SK-N-MC (cell line): Measurements from ENCODE around the gene SMIM33.
"Not testable (repeated sequence)": the region's sequence is repeated elsewhere in the genome, so short reads cannot be mapped to it uniquely, and the experiment has no call there.

Experiments
- DNase-seq: peaks from one replicate; pipeline ENCODE4 v3.0.0-alpha.2; 2011; ENCODE audit warnings: low read depth, low spot score
- H3K27ac ChIP-seq: fragments of 200-600 bp; sonication (generic); 2 replicates; pipeline ENCODE4 v1.5.1; 2016; ENCODE audit warnings: mixed run types
- H3K36me3 ChIP-seq: fragments of 200-600 bp; sonication (generic); 2 replicates; pipeline ENCODE4 v1.6.1; 2017; ENCODE audit warnings: antibody characterized with exemption, low read length, mixed read lengths; ENCODE audit not compliant: insufficient read depth
- H3K4me3 ChIP-seq: fragments of 200-600 bp; sonication (generic); 2 replicates; pipeline ENCODE4 v1.5.1; 2016
- H3K9ac ChIP-seq: fragments of 200-600 bp; sonication (generic); 2 replicates; pipeline ENCODE4 v1.8.0; 2017; ENCODE audit warnings: mixed run types, mixed read lengths; ENCODE audit not compliant: insufficient read length
- H3K9me3 ChIP-seq: fragments of 200-600 bp; sonication (generic); 2 replicates; pipeline ENCODE4 v1.6.1; 2017; ENCODE audit warnings: low read depth, mild to moderate bottlenecking, antibody characterized with exemption, low read length, moderate library complexity, mixed read lengths
- EZH2 ChIP-seq: fragments of 200-600 bp; sonication (generic); IDR thresholded peaks from one replicate; pipeline ENCODE4 v1.6.1; 2017; ENCODE audit warnings: antibody characterized with exemption
- FOXP2 ChIP-seq: optimal IDR thresholded peaks from 2 replicates; pipeline ENCODE3; 2011; ENCODE audit warnings: mild to moderate bottlenecking, moderate library complexity; ENCODE audit not compliant: insufficient read depth; ENCODE audit errors: extremely low read length, control extremely low read depth
- POLR2AphosphoS5 ChIP-seq: IDR thresholded peaks from 2 replicates; pipeline ENCODE4 v1.6.1; 2012; ENCODE audit warnings: mild to moderate bottlenecking, low read depth, low read length, borderline replicate concordance

SMIM33 gene

DNA sequence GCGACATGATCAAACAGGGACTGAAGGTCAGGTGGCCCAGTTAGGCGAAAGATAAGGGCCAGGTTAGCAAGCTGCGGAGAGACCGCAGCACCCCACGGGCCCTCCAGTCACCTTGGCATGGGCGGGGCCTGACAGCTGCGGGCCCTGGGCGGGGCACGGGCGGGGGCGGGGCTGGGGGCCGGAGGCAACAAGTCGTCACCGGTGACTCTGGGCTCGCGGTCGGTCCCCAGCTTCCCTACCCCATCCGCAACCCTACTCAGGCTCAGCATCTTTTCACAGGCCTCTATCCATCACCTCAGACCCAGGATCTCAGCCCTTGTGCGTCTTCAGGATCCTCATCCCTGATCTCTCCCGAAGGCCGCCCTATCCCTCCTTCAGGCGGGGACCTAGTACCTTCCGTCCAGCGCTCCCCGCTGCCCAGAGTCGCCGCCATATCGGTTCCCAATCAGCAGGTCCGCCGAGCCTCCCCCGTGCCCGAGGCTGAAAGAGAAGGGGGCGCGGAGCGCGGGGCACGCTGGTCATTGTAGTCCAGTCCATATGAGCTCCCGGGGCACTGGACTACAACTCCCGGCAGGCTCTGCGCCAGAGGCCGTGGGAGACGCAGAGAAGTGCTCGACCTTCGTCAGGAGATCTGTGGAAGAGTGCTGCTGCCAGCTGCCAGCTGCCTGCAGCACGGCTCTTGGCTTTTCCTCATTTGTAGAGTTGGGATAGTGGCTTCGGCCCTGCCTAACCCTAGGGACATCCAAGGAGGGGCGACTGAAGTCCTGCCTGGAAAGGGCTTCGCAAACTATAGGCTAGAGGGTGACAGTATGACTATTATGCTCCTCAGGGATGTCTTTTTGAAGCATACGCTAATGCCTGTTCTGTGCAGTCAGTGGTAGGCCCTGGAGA is 31.5 kb upstream of the SMIM33 start, which contains the start of gene DNAJC18:
TSS of gene DNAJC18 (minus strand) at position 513 of the 891 bp plus-strand sequence. CDS start at position 433, 80 bp downstream.
- Histone ChIP-seq H3K36me3 (no peaks in the 10 kb centered on the region), H3K4me3 (peak within 1 kb of the TSS; percentile 100), H3K9me3 (no peaks in the 10 kb centered on the region), H3K9ac (peak within 1 kb of the TSS; percentile 93), H3K27ac (peak within 1 kb of the TSS; percentile 65; the same call in 1 of the 2 replicates)
- TF ChIP-seq FOXP2 (no peak), POLR2AphosphoS5 (peak; percentile 50; the same call in 1 of the 2 replicates)
- no peak for DNase-seq

DNA sequence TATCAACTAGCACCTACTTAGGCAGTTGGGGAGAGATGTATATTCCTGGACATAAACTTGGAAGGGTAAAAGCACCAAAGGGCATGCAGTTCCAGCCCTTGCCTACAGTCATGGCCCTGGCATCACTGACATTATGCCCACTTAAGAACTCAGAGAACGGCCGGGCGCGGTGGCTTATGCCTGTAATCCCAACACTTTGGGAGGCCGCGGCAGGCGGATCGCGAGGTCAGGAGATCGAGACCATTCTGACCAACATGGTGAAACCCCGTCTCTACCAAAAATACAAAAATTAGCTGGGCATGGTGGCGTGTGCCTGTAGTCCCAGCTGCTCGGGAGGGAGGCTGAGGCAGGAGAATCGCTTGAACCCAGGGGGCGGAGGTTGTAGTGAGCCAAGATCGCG is 30.4 kb upstream of the SMIM33 start:
- H3K27ac ChIP-seq, H3K9me3 ChIP-seq, H3K4me3 ChIP-seq, H3K36me3 ChIP-seq, H3K9ac ChIP-seq, DNase-seq: not testable (repeated sequence)

DNA sequence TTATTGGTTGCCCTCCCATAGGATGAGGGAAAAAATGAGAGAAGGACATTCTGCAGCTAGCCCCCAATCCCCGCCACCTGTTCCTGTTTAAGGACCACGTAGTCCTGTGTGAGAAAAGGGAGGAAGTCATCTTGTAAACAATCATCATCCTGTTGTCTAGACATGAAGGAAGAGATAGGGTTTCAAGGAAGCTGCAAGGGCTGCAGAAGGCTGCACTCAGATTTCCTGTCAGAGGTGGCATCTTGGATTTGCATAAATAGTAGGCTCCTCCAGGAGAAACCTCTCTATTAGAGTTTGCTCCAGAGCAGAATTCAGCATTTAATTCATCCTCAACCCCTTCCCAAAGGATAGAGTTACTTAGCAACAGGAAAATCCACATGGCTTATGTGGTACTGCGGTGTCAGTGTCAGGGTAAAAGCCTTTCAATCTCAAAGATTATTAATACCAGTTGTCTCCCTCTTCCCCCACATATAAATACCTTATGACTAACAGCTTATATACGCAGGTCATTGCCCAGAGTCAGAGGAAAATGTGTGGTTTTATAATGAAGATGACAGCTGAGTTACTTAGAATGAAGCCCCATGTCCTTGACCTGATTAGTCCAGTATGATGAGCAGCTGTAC is 26.9 kb upstream of the SMIM33 start:
- no peak overlapping the region for H3K4me3 ChIP-seq
- H3K9me3 ChIP-seq = no peaks in the 10 kb centered on the region
- no peak for DNase-seq
- H3K9ac ChIP-seq = no peak overlapping the region
- TF ChIP-seq EZH2 (no peak), FOXP2 (no peak), POLR2AphosphoS5 (no peak)
- no peaks in the 10 kb centered on the region for H3K36me3 ChIP-seq
- no peak overlapping the region for H3K27ac ChIP-seq

DNA sequence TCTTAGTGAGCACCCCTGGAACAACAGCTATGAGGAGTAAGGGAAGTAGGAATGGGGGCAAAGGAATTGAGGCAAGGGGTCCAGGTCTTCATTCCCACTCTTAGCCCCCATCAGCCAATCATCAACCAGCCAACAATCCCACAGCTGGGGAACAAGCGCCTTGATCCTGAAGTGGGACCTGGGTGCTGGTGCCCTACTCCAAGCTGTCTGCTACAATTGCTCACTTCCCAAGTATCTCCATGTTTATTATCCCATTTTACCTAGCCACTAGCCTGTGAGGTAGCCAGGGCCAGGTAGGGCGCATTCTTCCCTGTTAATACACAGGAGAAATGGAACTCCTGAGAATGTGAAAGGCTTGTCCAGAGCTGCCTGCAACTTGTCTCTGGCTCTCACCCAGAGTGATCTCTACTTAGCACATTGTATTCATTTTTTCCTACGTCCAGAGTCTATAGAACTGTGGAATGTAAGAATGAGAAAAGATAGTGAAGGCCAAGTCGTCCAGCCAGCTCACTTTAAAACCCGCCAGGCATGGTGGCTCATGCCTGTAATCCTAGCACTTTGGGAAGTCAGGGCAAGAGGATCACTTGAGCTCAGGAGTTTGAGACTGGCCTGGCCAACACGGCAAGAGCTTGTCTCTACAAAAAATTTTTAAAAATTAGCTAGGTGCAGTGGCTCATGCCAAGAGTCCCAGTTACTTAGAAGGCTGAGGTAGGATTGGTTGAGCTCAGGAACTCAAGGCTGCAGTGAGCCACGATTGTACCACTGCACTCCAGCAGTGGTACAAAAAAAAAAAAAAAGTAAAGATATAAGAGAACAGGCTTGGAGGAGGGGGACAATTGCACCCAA is 25.3 kb upstream of the SMIM33 start:
- no peaks in the 10 kb centered on the region for H3K9me3 ChIP-seq
- H3K27ac ChIP-seq = no peak overlapping the region
- H3K9ac ChIP-seq = no peak overlapping the region
- TF ChIP-seq POLR2AphosphoS5 = no peak
- no peak for TF ChIP-seq FOXP2
- TF ChIP-seq EZH2 = no peak
- H3K36me3 ChIP-seq = no peaks in the 10 kb centered on the region
- no peak overlapping the region for H3K4me3 ChIP-seq
- DNase-seq = no peak

DNA sequence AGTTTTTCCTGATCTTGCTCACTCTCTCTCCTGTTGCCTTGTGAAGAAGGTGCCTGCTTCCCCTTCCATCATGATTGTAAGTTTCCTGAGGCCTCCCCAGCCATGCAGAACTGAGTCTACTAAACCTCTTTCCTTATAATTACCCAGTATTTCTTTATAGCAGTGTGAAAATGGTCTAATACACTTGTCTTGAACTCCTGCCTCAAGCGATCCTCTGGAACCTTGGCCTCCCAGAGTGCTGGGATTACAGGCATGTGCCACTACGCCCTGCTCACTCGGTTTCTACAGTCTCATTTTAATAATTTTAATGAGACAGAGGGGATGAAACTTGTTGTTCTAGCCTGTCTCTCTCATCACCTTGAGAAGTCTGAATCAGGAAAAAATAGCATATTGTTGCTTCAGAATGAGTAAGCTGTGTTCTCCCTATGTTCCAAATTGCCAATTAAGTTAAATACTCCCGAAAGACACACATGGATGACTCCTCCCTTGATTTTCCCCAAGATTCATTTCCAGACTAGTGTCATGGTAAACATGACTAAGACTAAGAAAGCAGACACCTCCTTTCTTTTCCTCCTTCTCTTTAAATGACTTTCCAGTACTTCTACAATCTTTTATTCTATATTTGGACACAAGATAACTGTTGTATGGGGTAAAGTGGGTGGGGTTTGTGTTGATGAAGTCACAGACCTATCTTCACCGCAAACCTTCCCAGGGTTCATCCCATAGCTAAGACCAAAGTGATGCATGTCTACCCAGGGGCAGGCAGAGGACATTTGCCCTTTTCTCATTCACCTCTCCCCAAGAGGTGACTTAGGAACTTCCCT is 23.6 kb upstream of the SMIM33 start:
- Histone ChIP-seq H3K9me3 (no peaks in the 10 kb centered on the region), H3K9ac (no peak overlapping the region), H3K27ac (no peak overlapping the region), H3K36me3 (no peaks in the 10 kb centered on the region), H3K4me3 (no peak overlapping the region)
- TF ChIP-seq POLR2AphosphoS5 = no peak
- TF ChIP-seq EZH2 = no peak
- no peak for TF ChIP-seq FOXP2
- no peak for DNase-seq

DNA sequence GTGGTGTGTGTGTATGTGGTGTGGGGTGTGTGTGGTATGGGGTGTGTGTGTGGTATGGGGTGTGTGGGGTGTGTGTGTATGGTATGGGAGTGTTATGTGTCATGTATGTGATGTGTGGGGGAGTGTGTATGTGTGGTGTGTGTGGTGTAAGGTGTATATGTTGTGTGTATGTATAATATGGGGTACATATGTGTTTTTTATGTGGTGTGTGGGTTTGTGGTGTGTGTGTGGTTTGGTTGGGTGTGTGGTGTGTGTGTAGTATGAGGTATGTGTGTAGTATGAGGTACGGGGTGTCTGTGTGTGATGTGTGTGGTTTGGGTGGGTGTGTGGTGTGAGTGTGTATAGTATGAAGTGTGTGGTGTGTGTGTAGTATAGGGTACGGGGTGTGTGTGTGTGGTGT is 19.6 kb upstream of the SMIM33 start:
- TF ChIP-seq EZH2 = no peak
- no peak for TF ChIP-seq FOXP2
- no peak for TF ChIP-seq POLR2AphosphoS5

DNA sequence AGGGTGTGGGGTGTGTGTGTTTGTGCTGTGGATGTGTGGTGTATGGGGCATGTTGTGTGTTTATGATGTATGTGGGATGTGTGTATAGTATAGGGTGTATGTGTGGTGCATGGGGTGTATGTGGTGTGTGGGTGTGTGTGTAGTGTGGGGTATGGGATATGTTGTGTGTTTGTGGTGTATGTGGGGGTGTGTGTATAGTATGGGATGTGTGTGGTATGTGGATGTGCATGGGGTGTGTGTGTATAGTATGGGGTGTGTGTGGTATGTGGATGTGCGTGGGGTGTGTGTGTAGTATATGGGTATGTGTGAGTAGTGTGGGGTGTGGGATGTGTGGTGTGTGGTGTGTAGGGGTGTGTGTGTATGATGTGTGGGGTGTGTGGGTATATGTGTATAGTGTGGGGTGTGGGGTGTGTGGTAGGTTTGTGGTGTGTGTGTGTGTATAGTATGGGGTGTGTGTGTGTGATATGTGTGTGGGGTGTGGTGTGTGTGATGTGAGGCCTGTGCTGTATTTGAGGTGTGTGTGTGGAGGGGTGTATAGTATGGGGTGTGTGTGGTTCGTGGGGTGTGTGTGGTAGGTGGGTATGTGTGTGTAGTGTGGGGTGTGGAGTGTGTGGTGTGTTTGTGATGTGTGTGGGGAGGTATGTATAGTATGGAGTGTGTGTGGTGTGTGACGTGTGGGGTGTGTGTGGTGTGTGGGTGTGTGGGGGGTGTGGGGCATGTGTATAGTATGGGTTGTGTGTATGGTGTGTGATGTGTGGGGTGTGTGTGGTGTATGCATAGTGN is 18.7 kb upstream of the SMIM33 start:
- H3K9ac ChIP-seq = no peak overlapping the region
- no peaks in the 10 kb centered on the region for H3K9me3 ChIP-seq
- H3K36me3 ChIP-seq = no peaks in the 10 kb centered on the region
- H3K27ac ChIP-seq = no peak overlapping the region
- TF ChIP-seq FOXP2 = no peak
- no peak for TF ChIP-seq EZH2
- no peak for TF ChIP-seq POLR2AphosphoS5
- no peak overlapping the region for H3K4me3 ChIP-seq
- no peak for DNase-seq

More for the DNA sequence above, 19.6 kb upstream of the SMIM33 start:
- Histone ChIP-seq H3K9ac (no peak overlapping the region), H3K27ac (no peak overlapping the region), H3K36me3 (no peaks in the 10 kb centered on the region), H3K4me3 (no peak overlapping the region), H3K9me3 (no peaks in the 10 kb centered on the region)
- no peak for DNase-seq
